HT1080 (cell line): ENCODE measurements around the gene GPATCH2L. TPM values are rescaled to one million over a fixed set of nuclear protein-coding genes. Genes with fewer than 3 reads are reported as not detected.

Experiments used
- DNase-seq: peaks from one replicate; pipeline ENCODE4 v3.0.0-alpha.2; 2015; ENCODE audit warnings: low read depth
- total RNA-seq: library from RNA; depleted of rRNA; stranded (reverse); fragments of >200 nt; shearing (Covaris generic); gene quantifications from 2 replicates; pipeline ENCODE4 v1.2.3, GENCODE V29; 2014

GPATCH2L gene
- total RNA-seq, 1 experiment from 2014 or later: 30.4 TPM

GRCh38 chr14:76135722-76136121 lies 16.0 kb upstream of the GPATCH2L start:
- no peak for DNase-seq

DNA sequence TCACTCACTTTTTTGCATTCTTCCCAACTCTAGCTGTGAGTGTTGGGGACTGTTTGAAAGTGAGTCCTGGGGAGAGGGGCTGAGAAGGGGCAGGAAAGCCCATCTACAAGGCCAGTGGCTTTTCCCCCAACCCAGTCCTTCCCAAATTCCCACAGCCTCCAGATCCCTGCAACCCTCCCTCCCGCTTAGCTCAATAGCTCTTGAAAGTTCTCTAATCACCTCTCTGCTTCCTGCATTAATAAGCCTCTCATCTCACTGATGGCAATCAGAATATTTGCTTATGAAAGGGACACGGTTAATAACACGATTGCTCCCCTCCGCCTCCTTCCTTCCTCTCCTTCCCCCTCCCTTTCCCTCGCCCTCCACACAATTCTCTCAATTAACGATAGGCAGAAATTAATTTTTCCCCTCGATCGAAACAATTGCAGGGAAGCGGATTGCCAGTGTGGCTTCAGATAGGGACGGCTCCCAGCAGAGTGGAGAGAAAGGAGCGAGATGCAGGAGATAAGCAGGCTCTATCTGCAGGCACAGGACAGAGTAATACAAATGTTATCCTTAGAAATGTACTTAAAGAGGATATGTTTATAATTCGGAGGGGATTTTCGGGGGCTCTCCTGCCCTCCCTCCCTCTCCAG lies 15.1 kb upstream of the GPATCH2L start:
- no peak for DNase-seq

DNA sequence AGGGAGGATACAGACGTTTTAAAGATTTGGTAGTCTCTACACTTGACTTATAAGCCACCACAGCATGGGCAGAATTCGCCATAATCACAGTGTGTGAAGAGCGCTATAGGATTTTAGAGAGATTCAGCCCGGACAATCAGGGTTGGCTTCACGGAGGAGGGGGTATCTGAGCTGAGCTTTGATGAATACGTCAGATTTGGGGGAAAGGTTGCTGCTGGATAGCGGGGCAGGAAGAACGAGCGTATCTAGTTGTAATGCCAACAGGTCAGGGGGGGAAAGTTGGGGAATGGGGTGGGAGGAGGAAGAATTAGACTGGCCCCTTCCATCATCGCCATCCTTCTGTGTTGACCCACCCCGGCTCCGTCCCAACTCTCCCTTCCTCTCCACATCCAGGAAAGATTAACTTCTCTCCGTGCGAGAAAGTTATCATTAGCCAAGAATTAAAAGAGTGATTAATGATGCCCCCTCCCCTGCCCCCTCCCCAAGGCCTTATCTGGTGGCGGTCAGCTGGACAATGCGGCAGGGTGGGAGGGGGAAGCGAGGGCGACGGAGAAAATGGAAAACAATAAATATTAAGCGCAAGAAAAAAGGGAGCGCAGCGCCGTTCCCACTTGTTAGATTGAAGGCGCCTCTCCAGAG lies 13.5 kb upstream of the GPATCH2L start:
- DNase-seq: no peak

GRCh38 chr14:76138758-76139723 lies 12.7 kb upstream of the GPATCH2L start:
- no peak for DNase-seq

DNA sequence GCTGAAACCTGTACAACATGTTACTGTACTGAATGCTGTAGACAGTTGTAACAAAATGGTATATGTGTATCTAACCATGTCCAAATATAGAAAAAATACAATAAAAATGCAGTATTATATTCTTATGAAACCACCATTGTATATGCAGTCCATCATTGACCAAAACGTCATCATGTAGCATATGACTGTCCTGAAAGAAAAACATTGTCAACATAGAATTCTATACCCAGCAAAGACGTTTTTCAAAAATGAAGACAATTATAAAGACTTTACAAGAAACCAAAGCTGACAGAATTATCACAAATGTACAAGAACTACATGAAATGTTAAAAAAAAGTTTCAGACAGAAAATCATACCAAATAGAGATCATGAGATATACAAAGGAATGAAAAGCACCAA lies 8.1 kb upstream of the GPATCH2L start:
- no peak for DNase-seq

DNA sequence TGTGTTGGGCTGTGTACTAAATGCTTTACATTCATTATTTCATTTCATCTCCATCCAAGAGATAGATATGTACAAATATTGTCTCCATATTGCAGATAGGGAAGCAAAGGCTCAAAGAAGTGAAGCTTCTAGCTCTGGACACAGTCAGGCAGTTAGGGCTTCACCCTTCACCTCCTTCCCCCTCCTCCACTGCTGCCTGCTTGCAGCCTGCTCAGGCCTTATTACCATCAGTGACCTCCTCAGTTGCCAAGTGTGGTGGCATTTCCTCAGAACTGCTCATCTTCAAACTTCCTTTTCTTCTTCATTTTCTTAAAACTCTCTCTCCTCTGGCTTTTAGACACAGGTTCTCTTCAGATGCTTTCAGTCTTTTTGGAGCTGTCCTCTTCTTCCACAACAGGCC lies 4.7 kb upstream of the GPATCH2L start:
- DNase-seq: no peak

DNA sequence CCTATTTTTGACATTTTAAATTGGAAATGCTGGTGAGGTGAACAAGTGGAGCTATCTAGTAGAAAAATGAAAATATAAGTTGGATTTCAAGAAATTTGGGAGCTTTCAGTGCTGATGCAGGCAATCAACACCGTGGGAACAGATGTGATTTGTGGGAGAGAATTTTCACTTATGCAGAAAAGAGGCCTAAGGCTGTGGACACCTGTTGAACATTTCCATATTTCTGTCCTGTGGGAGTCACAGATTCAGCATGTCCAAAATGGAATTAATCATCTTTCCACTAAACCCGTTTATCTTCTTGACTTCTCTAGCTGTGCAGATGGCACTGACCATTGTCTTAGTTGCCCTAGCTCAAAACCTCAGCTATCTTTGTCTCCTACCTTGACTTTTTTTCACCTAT lies 2.5 kb upstream of the GPATCH2L start:
- no peak for DNase-seq

DNA sequence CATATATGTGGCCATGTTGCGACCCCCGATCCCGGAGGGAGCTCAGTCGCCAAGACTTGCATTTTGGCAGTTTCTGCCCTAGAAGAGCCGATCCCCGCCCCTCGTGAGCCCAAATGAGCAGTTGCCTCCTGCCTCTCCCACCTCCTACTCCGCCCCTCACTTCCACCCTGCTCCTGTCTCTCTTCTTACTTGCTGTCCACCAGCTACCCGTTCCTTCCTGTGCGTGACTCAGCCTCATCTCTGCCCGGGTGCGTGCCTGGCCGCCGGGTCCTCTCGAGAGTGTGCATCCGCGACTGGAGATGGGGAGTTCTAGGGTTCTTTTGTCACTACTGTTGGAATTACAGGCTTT lies 585 bp downstream of the GPATCH2L start:
- peak; percentile 86 for DNase-seq

DNA sequence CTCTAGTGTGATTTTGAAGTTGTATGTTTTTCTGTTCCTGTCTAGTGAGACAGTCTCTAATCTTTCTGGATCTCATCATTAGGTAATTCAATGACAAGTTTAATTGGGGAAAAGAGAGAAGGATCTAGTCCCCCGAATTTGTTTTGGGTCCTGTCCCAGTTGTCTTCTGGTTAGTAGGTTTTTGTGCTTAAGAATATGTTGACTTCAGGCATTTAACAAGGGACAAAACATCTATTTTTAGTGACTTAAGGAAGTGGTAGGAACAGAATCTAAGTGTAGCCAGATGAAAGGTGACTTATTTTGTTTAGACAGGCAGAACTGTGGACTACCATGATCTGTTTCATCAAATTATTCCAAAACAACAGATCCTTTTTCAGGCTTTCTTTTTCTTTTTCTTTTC lies 2.2 kb downstream of the GPATCH2L start:
- DNase-seq: no peak

DNA sequence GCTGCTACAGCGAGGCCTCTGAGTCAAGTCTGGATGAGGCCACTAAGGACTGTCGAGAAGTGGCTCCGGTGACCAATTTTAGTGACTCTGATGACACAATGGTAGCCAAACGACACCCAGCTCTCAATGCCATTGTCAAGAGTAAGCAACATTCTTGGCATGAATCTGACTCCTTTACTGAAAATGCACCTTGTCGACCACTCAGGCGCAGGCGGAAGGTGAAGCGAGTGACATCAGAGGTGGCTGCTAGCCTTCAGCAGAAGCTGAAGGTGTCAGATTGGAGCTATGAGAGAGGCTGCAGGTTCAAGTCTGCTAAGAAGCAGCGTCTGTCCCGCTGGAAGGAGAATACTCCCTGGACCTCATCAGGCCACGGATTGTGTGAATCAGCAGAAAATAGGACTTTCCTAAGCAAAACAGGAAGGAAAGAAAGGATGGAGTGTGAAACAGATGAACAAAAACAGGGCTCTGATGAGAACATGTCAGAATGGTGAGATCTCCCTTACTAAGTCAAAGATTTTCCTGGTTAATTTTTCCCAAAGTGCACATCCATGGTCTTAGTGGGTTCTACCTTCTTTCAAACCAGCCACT lies 2.9 kb downstream of the GPATCH2L start:
- DNase-seq: no peak

- DNase-seq: no peak
Observed at GRCh38 chr14:76163668-76164363, 12.1 kb downstream of the GPATCH2L start.

DNA sequence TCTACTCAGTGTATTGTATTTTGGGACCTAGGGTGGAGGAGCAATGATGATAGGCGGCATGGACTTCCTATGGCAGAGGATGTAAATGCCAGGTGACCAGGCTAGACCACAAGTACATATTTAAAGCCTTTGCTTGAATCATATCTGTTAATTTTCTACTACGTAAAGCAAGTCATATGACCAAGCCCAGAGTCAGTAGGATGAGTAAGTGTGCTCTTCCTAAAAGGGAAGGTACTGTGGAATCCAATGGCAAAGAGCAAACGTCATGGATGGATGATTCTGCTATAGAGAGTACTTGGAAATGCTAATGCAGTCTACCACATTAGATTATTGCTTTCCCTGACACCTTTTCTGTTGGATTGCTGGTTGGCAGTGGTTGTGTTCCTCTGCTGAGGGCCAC lies 16.8 kb downstream of the GPATCH2L start:
- DNase-seq: peak; percentile 19

GRCh38 chr14:76169776-76170175 lies 18.1 kb downstream of the GPATCH2L start:
- no peak for DNase-seq

DNA sequence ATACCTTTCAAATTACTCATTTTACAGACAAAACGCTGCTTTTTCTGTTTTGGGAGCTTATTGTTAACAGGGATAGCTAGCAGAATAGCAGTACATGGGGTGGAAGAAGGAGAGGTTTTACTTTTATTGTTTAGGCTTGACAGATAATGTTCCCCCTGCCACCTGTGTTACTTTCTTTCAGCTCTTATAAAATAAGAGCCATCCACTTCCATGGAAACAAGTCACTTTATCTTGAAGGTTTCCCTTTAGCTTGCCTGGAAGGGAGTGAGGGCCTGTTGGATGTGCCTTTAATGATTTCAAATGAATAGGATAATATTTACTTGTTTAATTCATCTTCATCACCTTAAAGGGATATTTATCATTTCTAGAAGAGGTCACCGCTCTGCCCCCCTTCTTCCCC lies 23.3 kb downstream of the GPATCH2L start:
- DNase-seq: no peak

- DNase-seq: no peak
Observed at GRCh38 chr14:76175942-76176341, 24.2 kb downstream of the GPATCH2L start.

DNA sequence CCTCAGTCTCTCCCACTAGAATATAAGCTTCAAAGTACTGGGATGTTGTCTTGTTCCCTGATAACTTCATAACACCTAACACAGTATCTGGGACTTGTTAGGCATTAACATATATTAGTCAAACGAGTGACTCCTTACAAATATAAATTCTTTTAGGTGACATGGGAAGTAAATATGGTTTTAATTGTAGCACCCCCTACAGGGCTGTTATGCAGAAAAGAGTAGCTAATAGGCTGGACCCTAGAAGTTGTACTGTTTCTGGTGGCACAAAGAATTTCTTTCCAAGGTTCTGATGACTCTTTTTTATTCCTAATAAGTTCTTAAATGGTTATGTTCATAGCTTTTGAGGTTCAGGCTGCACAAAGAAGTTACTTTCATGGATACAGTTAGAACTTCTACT lies 29.8 kb downstream of the GPATCH2L start:
- DNase-seq: no peak

DNA sequence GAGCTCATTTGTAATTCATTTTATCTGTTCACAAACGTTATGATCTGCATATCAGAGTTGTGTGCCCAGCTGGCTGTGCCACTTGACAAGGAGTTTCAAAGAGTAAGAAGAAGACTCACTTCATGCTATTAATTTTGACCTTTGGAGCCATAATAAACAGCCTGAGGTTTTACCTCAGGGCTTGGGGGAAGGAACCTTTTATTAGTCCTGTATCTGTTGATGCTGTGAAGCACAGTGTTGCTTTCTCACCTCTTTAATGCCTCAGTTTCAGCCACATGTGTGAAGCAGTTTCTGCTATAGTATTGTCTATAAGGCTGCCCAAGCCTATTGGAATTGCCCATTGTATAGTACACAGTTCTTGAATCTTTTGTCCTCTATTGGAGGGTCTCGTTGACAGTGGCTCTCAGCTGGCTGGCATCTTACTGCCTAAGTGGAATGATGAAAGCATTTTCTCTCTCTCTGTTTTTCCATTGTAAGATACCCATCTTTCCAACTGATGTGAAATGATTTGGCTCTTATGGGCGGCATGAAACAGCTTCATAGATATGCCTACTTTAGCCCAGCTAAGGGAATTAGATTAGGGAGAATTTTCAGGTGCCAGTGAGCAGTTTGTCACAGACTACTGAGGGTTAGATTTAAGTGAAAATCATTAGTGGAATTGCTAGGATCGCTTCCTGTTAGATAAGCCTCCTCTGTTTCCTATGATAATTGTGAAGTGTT lies 34.7 kb downstream of the GPATCH2L start:
- DNase-seq: no peak

GRCh38 chr14:76191297-76191696 lies 39.6 kb downstream of the GPATCH2L start:
- DNase-seq: no peak

DNA sequence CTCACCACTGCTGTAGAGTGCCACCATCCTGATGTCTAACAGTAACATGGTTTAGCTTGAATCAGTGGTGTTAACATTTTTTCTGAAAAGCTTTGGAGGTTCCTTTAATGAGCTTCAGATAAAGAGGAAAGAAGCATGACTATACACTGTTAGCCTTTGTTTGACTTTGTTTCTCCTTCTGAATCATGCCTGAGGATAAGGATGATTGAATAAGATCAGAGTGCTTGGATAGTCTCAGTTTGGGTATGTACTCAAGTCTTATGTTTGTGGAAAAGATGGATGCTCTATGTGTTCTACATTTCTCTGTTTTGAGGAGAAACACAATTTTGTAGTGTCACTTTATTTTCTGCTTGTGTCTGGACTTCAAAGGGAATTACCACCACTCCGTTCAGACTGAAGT lies 42.0 kb downstream of the GPATCH2L start:
- DNase-seq: no peak

GRCh38 chr14:76194327-76194726 lies 42.6 kb downstream of the GPATCH2L start:
- no peak for DNase-seq

DNA sequence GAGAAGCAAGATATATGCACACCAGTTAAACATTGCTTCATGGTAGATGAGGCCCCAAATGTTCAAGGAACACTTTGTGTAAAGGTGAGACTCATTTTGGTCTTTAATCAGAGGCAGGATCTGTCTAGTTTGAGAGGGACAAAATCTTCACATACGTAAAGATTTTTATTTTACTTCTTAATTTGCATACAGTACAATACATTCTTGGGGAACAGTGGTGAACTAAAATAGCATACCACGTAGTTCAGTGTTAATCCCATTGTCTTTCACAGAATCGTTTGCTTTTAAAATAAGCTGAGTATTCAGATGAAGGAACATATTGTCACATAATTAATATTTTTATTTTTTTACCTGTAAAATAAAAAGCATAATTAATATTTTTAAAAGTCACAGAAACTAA lies 43.3 kb downstream of the GPATCH2L start:
- DNase-seq: no peak
